GM23338 (cell line): ENCODE data around the gene MAP4K4. TPM values are rescaled to one million over a fixed set of nuclear protein-coding genes. Genes with fewer than 3 reads are reported as not detected.

Source experiments
- ATAC-seq: fragments of 200-7000 bp; cut with Tn5 transposase; 3 replicates; pipeline ENCODE4 v1.9.1; 2020
- DNase-seq: peaks from one replicate; pipeline ENCODE4 v3.0.0-alpha.2; 2015; ENCODE audit warnings: low spot score
- H2AFZ ChIP-seq: fragments of 200-600 bp; sonication (generic); 2 replicates; pipeline ENCODE4 v1.8.0; 2016; ENCODE audit warnings: antibody characterized with exemption, mild to moderate bottlenecking, moderate library complexity
- H3F3A ChIP-seq: fragments of 200-600 bp; sonication (generic); replicated peaks from 2 replicates; pipeline ENCODE4 v1.8.0; 2017; ENCODE audit warnings: antibody characterized with exemption, mixed run types, low read depth
- H3K27ac ChIP-seq: fragments of 200-600 bp; sonication (generic); 2 replicates; pipeline ENCODE4 v1.6.1; 2016; ENCODE audit warnings: low read depth
- H3K27me3 ChIP-seq: fragments of 200-600 bp; sonication (generic); 2 replicates; pipeline ENCODE4 v1.8.0; 2016; ENCODE audit warnings: mild to moderate bottlenecking, mixed run types, moderate library complexity; ENCODE audit not compliant: insufficient read depth
- H3K36me3 ChIP-seq: fragments of 200-600 bp; sonication (generic); 2 replicates; pipeline ENCODE4 v1.8.0; 2016; ENCODE audit warnings: mild to moderate bottlenecking; ENCODE audit not compliant: insufficient read depth
- H3K4me1 ChIP-seq: fragments of 200-600 bp; sonication (generic); 2 replicates; pipeline ENCODE4 v1.8.0; 2016; ENCODE audit warnings: mild to moderate bottlenecking, moderate library complexity; ENCODE audit not compliant: insufficient read depth
- H3K4me2 ChIP-seq: fragments of 200-600 bp; sonication (generic); 2 replicates; pipeline ENCODE4 v1.7.1; 2017; ENCODE audit warnings: mixed run types
- H3K4me3 ChIP-seq: fragments of 200-600 bp; sonication (generic); 2 replicates; pipeline ENCODE4 v1.6.1; 2016; ENCODE audit warnings: mixed run types
- H3K79me2 ChIP-seq: fragments of 200-600 bp; sonication (generic); replicated peaks from 2 replicates; pipeline ENCODE4 v1.8.0; 2017; ENCODE audit warnings: mild to moderate bottlenecking; ENCODE audit not compliant: insufficient read depth
- H3K9me2 ChIP-seq: fragments of 200-600 bp; sonication (generic); 2 replicates; pipeline ENCODE4 v1.8.0; 2017; ENCODE audit not compliant: insufficient read depth
- H4K20me1 ChIP-seq: fragments of 200-600 bp; sonication (generic); replicated peaks from 2 replicates; pipeline ENCODE4 v1.8.0; 2017; ENCODE audit warnings: mild to moderate bottlenecking; ENCODE audit not compliant: insufficient read depth
- H3K27ac Mint-ChIP-seq: 2 replicates; pipeline ENCODE4 v1.8.0; 2020; ENCODE audit warnings: inconsistent platforms, mild to moderate bottlenecking, moderate library complexity, mixed read lengths
- H3K27me3 Mint-ChIP-seq: 3 replicates; pipeline ENCODE4 v1.8.0; 2022; ENCODE audit warnings: low read depth, mild to moderate bottlenecking, moderate library complexity, mixed read lengths, inconsistent platforms; ENCODE audit not compliant: insufficient read depth, poor library complexity
- H3K36me3 Mint-ChIP-seq: 3 replicates; pipeline ENCODE4 v1.8.0; 2021; ENCODE audit warnings: low read depth, mild to moderate bottlenecking, inconsistent platforms, moderate library complexity, mixed read lengths
- H3K4me1 Mint-ChIP-seq: 3 replicates; pipeline ENCODE4 v1.8.0; 2020; ENCODE audit warnings: mild to moderate bottlenecking, inconsistent platforms, mixed read lengths
- H3K4me3 Mint-ChIP-seq: 3 replicates; pipeline ENCODE4 v1.8.0; 2021; ENCODE audit warnings: moderate library complexity, mild to moderate bottlenecking, inconsistent platforms, mixed read lengths
- H3K9me3 Mint-ChIP-seq: 3 replicates; pipeline ENCODE4 v1.8.0; 2020; ENCODE audit warnings: moderate library complexity, mild to moderate bottlenecking, inconsistent platforms, mixed read lengths
- CREB1 ChIP-seq: fragments of 250-450 bp; sonication (Bioruptor Pico); IDR thresholded peaks from 2 replicates; pipeline ENCODE4 v1.5.0; 2020; ENCODE audit warnings: low read depth, mild to moderate bottlenecking, moderate library complexity
- CTCF ChIP-seq, 2 experiments: fragments of 200-600 bp in 1 of 2; sonication (generic) in 1 of 2; conservative IDR thresholded peaks; 2 replicates each; pipeline versions ENCODE4 v1.5.1 to v1.6.1; 2016 to 2017; ENCODE audit warnings: antibody characterized with exemption in 2 of 2, low read depth in 2 of 2, mild to moderate bottlenecking in 2 of 2, moderate library complexity in 1 of 2
- EZH2phosphoT487 ChIP-seq: fragments of 200-600 bp; sonication (generic); IDR thresholded peaks from one replicate; pipeline ENCODE4 v1.8.1; 2018; ENCODE audit warnings: antibody characterized with exemption; ENCODE audit not compliant: unreplicated experiment
- JUNB ChIP-seq: IDR thresholded peaks from one replicate; pipeline ENCODE4 v1.6.1; 2016; ENCODE audit warnings: antibody characterized with exemption; ENCODE audit not compliant: unreplicated experiment
- POLR2AphosphoS5 ChIP-seq: IDR thresholded peaks from 2 replicates; pipeline ENCODE4 v1.6.1; 2016; ENCODE audit warnings: antibody characterized with exemption, low read depth
- REST ChIP-seq: IDR thresholded peaks from one replicate; pipeline ENCODE4 v1.6.1; 2018; ENCODE audit warnings: antibody characterized with exemption; ENCODE audit not compliant: unreplicated experiment
- STAT1 ChIP-seq: IDR thresholded peaks from one replicate; pipeline ENCODE4 v1.6.1; 2016; ENCODE audit warnings: antibody characterized with exemption; ENCODE audit not compliant: unreplicated experiment
- ZNF331 ChIP-seq: fragments of 250-450 bp; sonication (Bioruptor Pico); IDR thresholded peaks from 2 replicates; pipeline ENCODE4 v1.5.0; 2020; ENCODE audit warnings: low read depth, mild to moderate bottlenecking, moderate library complexity
- ZNF462 ChIP-seq: fragments of 250-450 bp; sonication (Bioruptor Pico); IDR thresholded peaks from 2 replicates; pipeline ENCODE4 v1.5.0; 2020; ENCODE audit warnings: mild to moderate bottlenecking, moderate library complexity
- polyA plus RNA-seq: library from polyadenylated mRNA; unstranded; fragments of >200 nt; fragmentation: Nextera tagmentation; extraction: Ambion mirVana; gene quantifications from 2 replicates; pipeline ENCODE4 v1.2.1, GENCODE V29; 2016
- total RNA-seq: library from RNA; depleted of rRNA; stranded (reverse); fragments of >200 nt; shearing (Covaris generic); gene quantifications from 2 replicates; pipeline ENCODE4 v1.2.3, GENCODE V29; 2014

Gene MAP4K4
- total and polyA plus RNA-seq, 2 experiments from 2014 or later = 34.6 to 99.2 TPM

- TF ChIP-seq EZH2phosphoT487 = no peak
- no peak for TF ChIP-seq CREB1 (CRISPR knock-in tag)
- TF ChIP-seq JUNB = no peak
- TF ChIP-seq CTCF (conservative IDR thresholded peaks at IDR 0.05; ENCODE audit: low read depth in 2 of 2) = no peak
Observed at GRCh38 chr2:101751276-101751815, 53.8 kb downstream of the MAP4K4 start (continued).

GRCh38 chr2:101751875-101752619 lies 54.5 kb downstream of the MAP4K4 start:
- no peak overlapping the region for H3K4me3 Mint-ChIP-seq
- H3K79me2 ChIP-seq = peaks cover 90% of the 10 kb centered on the region
- H3K4me2 ChIP-seq = no peak overlapping the region
- no peaks in the 10 kb centered on the region for H3K9me2 ChIP-seq
- H3K9me3 Mint-ChIP-seq = no peaks in the 10 kb centered on the region
- H3K4me3 ChIP-seq = no peak overlapping the region
- no peaks in the 10 kb centered on the region for H3K27me3 ChIP-seq
- H3K27ac Mint-ChIP-seq = no peak overlapping the region
- peaks cover 56% of the 10 kb centered on the region for H3K4me1 ChIP-seq
- peaks cover 7% of the 10 kb centered on the region for H3K36me3 Mint-ChIP-seq
- H4K20me1 ChIP-seq = peaks cover 49% of the 10 kb centered on the region
- DNase-seq (no peak), ATAC-seq (no peak)
- H3K36me3 ChIP-seq = no peaks in the 10 kb centered on the region
- peaks cover 55% of the 10 kb centered on the region for H3K4me1 Mint-ChIP-seq
- peaks cover 4% of the 10 kb centered on the region for H3K27me3 Mint-ChIP-seq
- no peaks in the 10 kb centered on the region for H3F3A ChIP-seq
- H2AFZ ChIP-seq = no peak overlapping the region
- no peak overlapping the region for H3K27ac ChIP-seq
- TF ChIP-seq ZNF462 (no peak), JUNB (no peak), EZH2phosphoT487 (no peak), CREB1 (CRISPR knock-in tag) (no peak), ZNF331 (CRISPR knock-in tag) (no peak), REST (no peak), POLR2AphosphoS5 (no peak), STAT1 (no peak), CTCF (conservative IDR thresholded peaks at IDR 0.05; ENCODE audit: low read depth in 2 of 2) (no peak)
